AG04449 (cell line): ENCODE measurements around the gene GNA15.

Source experiments
- CTCF ChIA-PET: fragments of 350-600 bp; formaldehyde crosslinking; extraction: SDS; loops from one replicate; lab custom pipeline; 2021; ENCODE audit warnings: antibody characterized with exemption; lab: Yijun Ruan, JAX
- POLR2A ChIA-PET: fragments of 400-600, 350-600 bp; formaldehyde crosslinking; extraction: SDS; loops from one replicate; lab custom pipeline; 2020; ENCODE audit warnings: antibody characterized with exemption, inconsistent platforms; lab: Yijun Ruan, JAX
- DNase-seq: peaks from one replicate; pipeline ENCODE4 v3.0.0-alpha.2; 2010; ENCODE audit warnings: low read depth, low spot score
- H3K4me3 ChIP-seq: 2 replicates; pipeline ENCODE4 v1.5.1; 2011; ENCODE audit warnings: low read depth, mild to moderate bottlenecking, control low read depth, low read length
- CTCF ChIP-seq: IDR thresholded peaks from one replicate; pipeline ENCODE4 v1.5.1; 2011; ENCODE audit warnings: mild to moderate bottlenecking, moderate library complexity, low read length, control low read depth, inconsistent platforms; ENCODE audit not compliant: insufficient read depth; ENCODE audit errors: missing control alignments

GNA15 gene

GRCh38 chr19:3183721-3184641 is 48.1 kb downstream of the GNA15 start:
- no peak overlapping the region for H3K4me3 ChIP-seq
- POLR2A ChIA-PET, result interaction anchor here (1.1 kb wide), 1 partner anchor 234 kb away, joined by 4 read pairs; no protein-coding TSS in a partner anchor
- no peak for DNase-seq
- CTCF ChIA-PET, result interaction anchor here (0.5 to 4.9 kb wide), 6 partner anchors 20 to 232 kb away, joined by 4 to 16 read pairs (median 8); no protein-coding TSS in a partner anchor
- no peak for TF ChIP-seq CTCF

GRCh38 chr19:3184847-3185460 is 49.1 kb downstream of the GNA15 start:
- no peak for TF ChIP-seq CTCF
- ChIA-PET POLR2A (interaction anchor here (1.1 kb wide), 1 partner anchor 235 kb away, joined by 4 read pairs; no protein-coding TSS in a partner anchor), CTCF (interaction anchor here (0.7 to 4.9 kb wide), 6 partner anchors 21 to 233 kb away, joined by 3 to 16 read pairs (median 8); no protein-coding TSS in a partner anchor)
- DNase-seq, result no peak
- peak overlapping the region; percentile 86 for H3K4me3 ChIP-seq

GRCh38 chr19:3185461-3186159 is 49.8 kb downstream of the GNA15 start, which contains the start of gene NCLN:
Gene NCLN, plus strand, starts transcription at chr19:3185930. Its CDS starts 101 bp downstream, at chr19:3186031.
- peak; percentile 53 for DNase-seq
- CTCF ChIA-PET, result interaction anchor here (0.7 to 4.9 kb wide), 4 partner anchors 56 to 234 kb away, joined by 3 to 16 read pairs (median 8); no protein-coding TSS in a partner anchor
- no peak for TF ChIP-seq CTCF
- peak within 1 kb of the TSS; percentile 86 for H3K4me3 ChIP-seq
- POLR2A ChIA-PET, result no interaction called here

GRCh38 chr19:3186160-3186688 is 50.4 kb downstream of the GNA15 start:
- no peak for DNase-seq
- no peak for TF ChIP-seq CTCF
- CTCF ChIA-PET, result interaction anchor here (0.7 to 4.9 kb wide), 2 partner anchors 57 to 110 kb away, joined by 3 to 16 read pairs; no protein-coding TSS in a partner anchor
- H3K4me3 ChIP-seq, result peak overlapping the region; percentile 86
- POLR2A ChIA-PET, result no interaction called here

- ChIA-PET POLR2A (no interaction called here), CTCF (interaction anchor here (4.9 kb wide), 1 partner anchor 58 kb away, joined by 16 read pairs; no protein-coding TSS in a partner anchor)
- peak overlapping the region; percentile 86 for H3K4me3 ChIP-seq
- DNase-seq, result no peak
- TF ChIP-seq CTCF, result no peak
Measured at GRCh38 chr19:3186891-3187661, 51.2 kb downstream of the GNA15 start.
